Fibroblast of skin of scalp (primary cell): ENCODE data around the gene PRPF18.

ENCODE experiments used
- DNase-seq: peaks from one replicate; pipeline ENCODE4 v3.0.0-alpha.2; 2013

Gene PRPF18

GRCh38 chr10:13670311-13670710, 83.5 kb downstream of the PRPF18 start:
- no peak for DNase-seq

- no peak for DNase-seq
These were observed 85.1 kb downstream of the PRPF18 start for GRCh38 chr10:13671904-13672303.

GRCh38 chr10:13672548-13672947, 85.8 kb downstream of the PRPF18 start:
- no peak for DNase-seq

- no peak for DNase-seq
These were observed 86.4 kb downstream of the PRPF18 start for GRCh38 chr10:13673156-13673555.

GRCh38 chr10:13674645-13675588, 88.2 kb downstream of the PRPF18 start:
- no peak for DNase-seq

- DNase-seq: no peak
These were observed 91.5 kb downstream of the PRPF18 start for GRCh38 chr10:13678101-13678843.
